ENCODE results near the gene LRRC74B.
"Not testable (repeated sequence)": the region's sequence is repeated elsewhere in the genome, so short reads cannot be mapped to it uniquely, and the experiment has no call there.

DNA sequence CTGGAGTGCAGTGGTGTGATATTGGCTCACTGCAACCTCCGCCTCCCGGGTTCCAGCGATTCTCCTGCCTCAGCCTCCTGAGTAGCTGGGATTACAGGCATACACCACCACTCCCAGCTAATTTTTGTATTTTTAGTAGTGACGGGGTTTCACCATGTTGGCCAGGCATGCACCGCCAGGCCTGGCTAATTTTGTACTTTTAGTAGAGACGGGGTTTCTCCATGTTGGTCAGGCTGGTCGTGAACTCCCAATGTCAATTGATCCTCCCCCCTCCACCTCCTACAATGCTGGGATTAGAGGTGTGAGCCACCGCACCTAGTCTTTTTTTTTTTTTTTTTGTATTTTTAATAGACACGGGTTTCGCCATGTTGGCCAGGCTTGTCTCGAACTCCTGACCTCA is 42.2 kb downstream of the LRRC74B start:
- TF ChIP-seq, protein P1, sequence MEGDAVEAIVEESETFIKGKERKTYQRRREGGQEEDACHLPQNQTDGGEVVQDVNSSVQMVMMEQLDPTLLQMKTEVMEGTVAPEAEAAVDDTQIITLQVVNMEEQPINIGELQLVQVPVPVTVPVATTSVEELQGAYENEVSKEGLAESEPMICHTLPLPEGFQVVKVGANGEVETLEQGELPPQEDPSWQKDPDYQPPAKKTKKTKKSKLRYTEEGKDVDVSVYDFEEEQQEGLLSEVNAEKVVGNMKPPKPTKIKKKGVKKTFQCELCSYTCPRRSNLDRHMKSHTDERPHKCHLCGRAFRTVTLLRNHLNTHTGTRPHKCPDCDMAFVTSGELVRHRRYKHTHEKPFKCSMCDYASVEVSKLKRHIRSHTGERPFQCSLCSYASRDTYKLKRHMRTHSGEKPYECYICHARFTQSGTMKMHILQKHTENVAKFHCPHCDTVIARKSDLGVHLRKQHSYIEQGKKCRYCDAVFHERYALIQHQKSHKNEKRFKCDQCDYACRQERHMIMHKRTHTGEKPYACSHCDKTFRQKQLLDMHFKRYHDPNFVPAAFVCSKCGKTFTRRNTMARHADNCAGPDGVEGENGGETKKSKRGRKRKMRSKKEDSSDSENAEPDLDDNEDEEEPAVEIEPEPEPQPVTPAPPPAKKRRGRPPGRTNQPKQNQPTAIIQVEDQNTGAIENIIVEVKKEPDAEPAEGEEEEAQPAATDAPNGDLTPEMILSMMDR (conservative IDR thresholded peaks at IDR 0.05; ENCODE audit: low read depth, low read length), result not testable (repeated sequence)
- TF ChIP-seq RCOR1 (IDR thresholded peaks at IDR 0.05; ENCODE audit: insufficient replicate concordance, low read length); CEBPB (IDR thresholded peaks at IDR 0.05; ENCODE audit: low read depth, low read length); RAD21 (IDR thresholded peaks at IDR 0.05; ENCODE audit: low read length); NFE2L2 (IDR thresholded peaks at IDR 0.05; ENCODE audit: low read depth, low read length); MXI1 (IDR thresholded peaks at IDR 0.05; ENCODE audit: borderline replicate concordance, low read depth, low read length); POLR2A (IDR thresholded peaks at IDR 0.05; ENCODE audit: low read depth, low read length); MAZ (IDR thresholded peaks at IDR 0.05; ENCODE audit: borderline replicate concordance, low read depth, low read length); RFX5 (IDR thresholded peaks at IDR 0.05; ENCODE audit: low read depth, low read length); BHLHE40 (IDR thresholded peaks at IDR 0.05; ENCODE audit: low read depth, low read length); CHD1 (IDR thresholded peaks at IDR 0.05; ENCODE audit: low read depth, low read length): not testable (repeated sequence)
- TF ChIP-seq, protein P2, sequence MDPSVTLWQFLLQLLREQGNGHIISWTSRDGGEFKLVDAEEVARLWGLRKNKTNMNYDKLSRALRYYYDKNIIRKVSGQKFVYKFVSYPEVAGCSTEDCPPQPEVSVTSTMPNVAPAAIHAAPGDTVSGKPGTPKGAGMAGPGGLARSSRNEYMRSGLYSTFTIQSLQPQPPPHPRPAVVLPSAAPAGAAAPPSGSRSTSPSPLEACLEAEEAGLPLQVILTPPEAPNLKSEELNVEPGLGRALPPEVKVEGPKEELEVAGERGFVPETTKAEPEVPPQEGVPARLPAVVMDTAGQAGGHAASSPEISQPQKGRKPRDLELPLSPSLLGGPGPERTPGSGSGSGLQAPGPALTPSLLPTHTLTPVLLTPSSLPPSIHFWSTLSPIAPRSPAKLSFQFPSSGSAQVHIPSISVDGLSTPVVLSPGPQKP (IDR thresholded peaks at IDR 0.05; ENCODE audit: borderline replicate concordance, low read depth, low read length), result not testable (repeated sequence)
- TF ChIP-seq, protein P3, sequence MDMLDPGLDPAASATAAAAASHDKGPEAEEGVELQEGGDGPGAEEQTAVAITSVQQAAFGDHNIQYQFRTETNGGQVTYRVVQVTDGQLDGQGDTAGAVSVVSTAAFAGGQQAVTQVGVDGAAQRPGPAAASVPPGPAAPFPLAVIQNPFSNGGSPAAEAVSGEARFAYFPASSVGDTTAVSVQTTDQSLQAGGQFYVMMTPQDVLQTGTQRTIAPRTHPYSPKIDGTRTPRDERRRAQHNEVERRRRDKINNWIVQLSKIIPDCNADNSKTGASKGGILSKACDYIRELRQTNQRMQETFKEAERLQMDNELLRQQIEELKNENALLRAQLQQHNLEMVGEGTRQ (IDR thresholded peaks at IDR 0.05; ENCODE audit: low read depth, low read length), result not testable (repeated sequence)

All from IMR-90 (cell line).